ENCODE results near the gene PLOD1.

The PLOD1 gene

DNA sequence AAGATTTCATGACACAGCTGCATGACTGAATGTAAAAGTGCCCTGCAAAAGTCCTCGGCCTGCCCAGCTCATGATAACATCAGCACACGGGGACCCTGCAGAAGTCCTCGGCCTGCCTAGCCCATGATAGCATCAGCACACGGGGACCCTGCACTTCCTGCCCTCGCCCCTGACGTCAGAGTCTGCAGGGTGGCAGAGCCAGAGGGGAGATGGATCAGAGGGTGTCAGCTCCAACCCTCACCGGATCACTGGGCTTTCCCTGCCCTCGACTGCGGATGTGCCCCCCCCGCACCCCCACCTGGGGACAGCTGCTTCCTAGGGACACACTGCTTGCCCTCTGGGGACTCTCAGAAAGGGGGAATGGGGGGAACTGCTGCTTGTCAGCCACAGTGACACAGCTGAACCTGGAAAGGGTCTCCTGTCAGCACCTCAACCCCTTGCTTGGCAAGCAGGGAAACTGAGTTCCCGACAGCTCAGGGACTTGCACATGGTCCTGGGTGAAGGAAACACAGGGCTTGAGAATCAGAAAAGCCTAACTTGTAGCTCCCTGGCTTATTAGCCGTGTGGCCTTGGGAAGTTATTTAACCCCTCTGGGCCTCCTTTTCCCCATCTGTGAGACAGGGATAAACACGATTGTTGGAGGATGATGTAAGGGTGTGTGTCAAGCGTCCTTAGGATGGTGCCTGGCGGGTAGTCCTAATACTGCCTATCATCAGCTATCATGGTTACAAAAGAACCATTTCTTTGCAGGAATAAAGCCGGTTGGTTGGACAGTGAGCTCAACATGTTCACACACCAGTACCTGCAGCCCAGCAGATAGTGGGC lies 76.4 kb downstream of the PLOD1 start:
- peaks cover 4% of the 10 kb centered on the region for H3K4me1 ChIP-seq (ENCODE audit: control insufficient read depth, low read length)
- H3K36me3 ChIP-seq (ENCODE audit: control insufficient read depth, low read length), result peaks cover 52% of the 10 kb centered on the region
- no peak for TF ChIP-seq EZH2phosphoT487 (IDR thresholded peaks at IDR 0.05; ENCODE audit: borderline replicate concordance, low read length)
- TF ChIP-seq, protein P1, sequence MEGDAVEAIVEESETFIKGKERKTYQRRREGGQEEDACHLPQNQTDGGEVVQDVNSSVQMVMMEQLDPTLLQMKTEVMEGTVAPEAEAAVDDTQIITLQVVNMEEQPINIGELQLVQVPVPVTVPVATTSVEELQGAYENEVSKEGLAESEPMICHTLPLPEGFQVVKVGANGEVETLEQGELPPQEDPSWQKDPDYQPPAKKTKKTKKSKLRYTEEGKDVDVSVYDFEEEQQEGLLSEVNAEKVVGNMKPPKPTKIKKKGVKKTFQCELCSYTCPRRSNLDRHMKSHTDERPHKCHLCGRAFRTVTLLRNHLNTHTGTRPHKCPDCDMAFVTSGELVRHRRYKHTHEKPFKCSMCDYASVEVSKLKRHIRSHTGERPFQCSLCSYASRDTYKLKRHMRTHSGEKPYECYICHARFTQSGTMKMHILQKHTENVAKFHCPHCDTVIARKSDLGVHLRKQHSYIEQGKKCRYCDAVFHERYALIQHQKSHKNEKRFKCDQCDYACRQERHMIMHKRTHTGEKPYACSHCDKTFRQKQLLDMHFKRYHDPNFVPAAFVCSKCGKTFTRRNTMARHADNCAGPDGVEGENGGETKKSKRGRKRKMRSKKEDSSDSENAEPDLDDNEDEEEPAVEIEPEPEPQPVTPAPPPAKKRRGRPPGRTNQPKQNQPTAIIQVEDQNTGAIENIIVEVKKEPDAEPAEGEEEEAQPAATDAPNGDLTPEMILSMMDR (IDR thresholded peaks at IDR 0.05; ENCODE audit: low read depth, low read length, poor library complexity, severe bottlenecking), result no peak
- H3K9me3 ChIP-seq (ENCODE audit: control insufficient read depth, insufficient read depth, low read length), result no peaks in the 10 kb centered on the region
- no peaks in the 10 kb centered on the region for H3K9me2 ChIP-seq (replicated peaks; ENCODE audit: control insufficient read depth, low read length)
- peaks cover 11% of the 10 kb centered on the region for H3F3A ChIP-seq (ENCODE audit: control insufficient read depth, insufficient read depth)
- H3K79me2 ChIP-seq (ENCODE audit: control insufficient read depth, low read length), result no peaks in the 10 kb centered on the region
- H3K4me2 ChIP-seq (ENCODE audit: low read length), result no peak overlapping the region
- no peaks in the 10 kb centered on the region for H4K20me1 ChIP-seq (ENCODE audit: control insufficient read depth, insufficient read depth, low read depth, low read length)
- H3K4me3 ChIP-seq (ENCODE audit: low read length), result no peak overlapping the region
- no peaks in the 10 kb centered on the region for H3K27me3 ChIP-seq (ENCODE audit: control insufficient read depth, low read length)
- no peak overlapping the region for H3K27ac ChIP-seq (ENCODE audit: low read depth, low read length)

DNA sequence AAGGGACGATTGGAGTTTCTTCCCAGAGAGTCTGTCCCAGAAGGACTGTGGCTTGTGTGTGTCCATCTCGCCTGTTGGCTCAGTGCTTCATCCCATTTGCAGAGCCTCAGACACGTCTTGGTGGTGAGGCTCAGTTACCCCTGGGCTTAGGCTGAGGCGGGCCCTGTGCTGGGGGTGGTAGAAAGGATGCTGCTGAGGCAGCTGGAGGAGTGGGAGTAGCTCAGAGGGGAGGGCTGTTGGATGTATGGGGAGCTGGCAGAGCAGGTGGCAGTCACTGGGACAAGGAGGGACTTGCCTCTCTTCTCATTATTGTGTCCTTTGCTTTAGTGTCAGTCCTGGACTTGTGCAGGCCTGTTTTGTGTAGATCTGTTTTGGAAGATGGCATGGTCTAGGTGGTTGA lies 77.5 kb downstream of the PLOD1 start:
- no peak overlapping the region for H3K4me3 ChIP-seq (ENCODE audit: low read length)
- H3K4me1 ChIP-seq (ENCODE audit: control insufficient read depth, low read length), result peaks cover 4% of the 10 kb centered on the region
- H3K27me3 ChIP-seq (ENCODE audit: control insufficient read depth, low read length), result no peaks in the 10 kb centered on the region
- H3F3A ChIP-seq (ENCODE audit: control insufficient read depth, insufficient read depth), result peaks cover 11% of the 10 kb centered on the region
- no peaks in the 10 kb centered on the region for H4K20me1 ChIP-seq (ENCODE audit: control insufficient read depth, insufficient read depth, low read depth, low read length)
- H3K9me2 ChIP-seq (replicated peaks; ENCODE audit: control insufficient read depth, low read length), result no peaks in the 10 kb centered on the region
- peaks cover 42% of the 10 kb centered on the region for H3K36me3 ChIP-seq (ENCODE audit: control insufficient read depth, low read length)
- no peak overlapping the region for H3K4me2 ChIP-seq (ENCODE audit: low read length)
- no peaks in the 10 kb centered on the region for H3K79me2 ChIP-seq (ENCODE audit: control insufficient read depth, low read length)
- no peak overlapping the region for H3K27ac ChIP-seq (ENCODE audit: low read depth, low read length)
- H3K9me3 ChIP-seq (ENCODE audit: control insufficient read depth, insufficient read depth, low read length), result no peaks in the 10 kb centered on the region
- TF ChIP-seq, protein P1 (IDR thresholded peaks at IDR 0.05; ENCODE audit: low read depth, low read length, poor library complexity, severe bottlenecking), result no peak
- TF ChIP-seq EZH2phosphoT487 (IDR thresholded peaks at IDR 0.05; ENCODE audit: borderline replicate concordance, low read length), result no peak

DNA sequence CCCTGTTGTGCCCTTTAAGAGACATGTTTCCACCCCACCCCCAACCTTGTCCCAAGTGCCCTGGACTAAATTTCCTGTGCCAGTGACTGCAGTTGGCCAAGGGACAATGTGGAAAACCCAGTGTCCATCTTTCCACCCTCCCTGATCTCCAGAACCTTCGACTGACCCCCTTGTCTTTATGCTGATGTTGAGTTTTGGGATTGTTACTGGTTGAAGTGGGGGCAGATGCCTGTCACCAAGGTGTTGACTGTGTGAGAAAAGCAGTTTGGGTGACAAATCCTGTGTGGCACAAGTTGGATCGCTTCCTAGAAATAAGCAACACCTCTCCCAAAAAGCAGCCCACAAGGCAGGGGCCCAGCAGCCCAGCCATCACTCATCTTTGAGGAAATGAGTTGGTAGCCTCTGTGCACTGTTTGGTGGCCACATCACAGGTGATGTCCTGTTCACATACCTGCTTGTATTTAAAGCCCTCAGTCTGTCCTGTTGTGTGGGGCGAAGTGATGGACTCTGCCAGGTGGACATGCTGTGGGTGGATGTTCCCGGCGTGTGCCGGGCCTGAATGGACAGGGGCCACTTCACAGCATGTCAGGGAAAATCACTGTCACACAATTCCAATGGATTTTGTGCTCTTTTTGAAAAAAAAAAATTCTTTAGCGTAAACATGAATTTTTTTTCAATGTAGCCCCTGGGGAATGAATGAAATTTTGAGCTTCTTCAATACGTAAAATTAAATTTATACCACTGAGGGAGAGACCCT lies 78.2 kb downstream of the PLOD1 start:
- TF ChIP-seq EZH2phosphoT487 (IDR thresholded peaks at IDR 0.05; ENCODE audit: borderline replicate concordance, low read length), result no peak
- TF ChIP-seq, protein P1 (IDR thresholded peaks at IDR 0.05; ENCODE audit: low read depth, low read length, poor library complexity, severe bottlenecking), result no peak
- H3K9me3 ChIP-seq (ENCODE audit: control insufficient read depth, insufficient read depth, low read length), result no peaks in the 10 kb centered on the region
- no peak overlapping the region for H3K4me3 ChIP-seq (ENCODE audit: low read length)
- H3F3A ChIP-seq (ENCODE audit: control insufficient read depth, insufficient read depth), result peaks cover 11% of the 10 kb centered on the region
- H3K4me1 ChIP-seq (ENCODE audit: control insufficient read depth, low read length), result peaks cover 4% of the 10 kb centered on the region
- no peak overlapping the region for H3K27ac ChIP-seq (ENCODE audit: low read depth, low read length)
- H3K36me3 ChIP-seq (ENCODE audit: control insufficient read depth, low read length), result peaks cover 36% of the 10 kb centered on the region
- no peaks in the 10 kb centered on the region for H3K27me3 ChIP-seq (ENCODE audit: control insufficient read depth, low read length)
- no peaks in the 10 kb centered on the region for H4K20me1 ChIP-seq (ENCODE audit: control insufficient read depth, insufficient read depth, low read depth, low read length)
- H3K79me2 ChIP-seq (ENCODE audit: control insufficient read depth, low read length), result no peaks in the 10 kb centered on the region
- no peaks in the 10 kb centered on the region for H3K9me2 ChIP-seq (replicated peaks; ENCODE audit: control insufficient read depth, low read length)
- H3K4me2 ChIP-seq (ENCODE audit: low read length), result no peak overlapping the region
